Mammary epithelial cell (primary cell): ENCODE results near the gene HAP1.

ENCODE experiments used
- CTCF ChIP-seq, 2 donors: IDR thresholded peaks in 1 of 2; conservative IDR thresholded peaks in 1 of 2; 2 replicates each; pipeline ENCODE4 v1.5.1; 2011 to 2012; ENCODE audit warnings: inconsistent platforms in 2 of 2, low read length in 2 of 2, mild to moderate bottlenecking in 2 of 2, control low read depth in 1 of 2, low read depth in 1 of 2; ENCODE audit not compliant: insufficient read depth in 1 of 2; ENCODE audit errors: extremely low read depth in 1 of 2
- EZH2 ChIP-seq: IDR thresholded peaks from 2 replicates; pipeline ENCODE4 v1.6.1; 2012; ENCODE audit warnings: low read length, inconsistent platforms, borderline replicate concordance

GRCh38 chr17:41695954-41696757, 38.3 kb downstream of the HAP1 start:
- peak; percentile 80 to 89 for TF ChIP-seq CTCF (conservative IDR thresholded peaks at IDR 0.05 in 1 of 2, IDR thresholded peaks at IDR 0.05 in 1 of 2; ENCODE audit: extremely low read depth in 1 of 2, insufficient read depth in 1 of 2, low read depth in 1 of 2, low read length in 2 of 2)
- TF ChIP-seq EZH2 = no peak
